Dedifferentiated amniotic fluid mesenchymal stem cell (primary cell): ENCODE results near the gene RPL28.
"Not testable (repeated sequence)": the region's sequence is repeated elsewhere in the genome, so short reads cannot be mapped to it uniquely, and the experiment has no call there.

ENCODE experiments used
- DNase-seq: peaks from one replicate; pipeline ENCODE4 v3.0.0-alpha.2; 2016; ENCODE audit errors: extremely low spot score

Gene RPL28

GRCh38 chr19:55447421-55448174, 61.9 kb downstream of the RPL28 start:
- DNase-seq: no peak

GRCh38 chr19:55448175-55448490, 62.4 kb downstream of the RPL28 start:
- DNase-seq: not testable (repeated sequence)

- no peak for DNase-seq
Measured at GRCh38 chr19:55449469-55449868, 63.7 kb downstream of the RPL28 start.

GRCh38 chr19:55451163-55451964, 65.6 kb downstream of the RPL28 start:
- DNase-seq: no peak

- no peak for DNase-seq
Measured at GRCh38 chr19:55451965-55452748, 66.4 kb downstream of the RPL28 start.
